ENCODE measurements around the gene HAT1.
"Not testable (repeated sequence)": the region's sequence is repeated elsewhere in the genome, so short reads cannot be mapped to it uniquely, and the experiment has no call there.

The HAT1 gene, protein sequence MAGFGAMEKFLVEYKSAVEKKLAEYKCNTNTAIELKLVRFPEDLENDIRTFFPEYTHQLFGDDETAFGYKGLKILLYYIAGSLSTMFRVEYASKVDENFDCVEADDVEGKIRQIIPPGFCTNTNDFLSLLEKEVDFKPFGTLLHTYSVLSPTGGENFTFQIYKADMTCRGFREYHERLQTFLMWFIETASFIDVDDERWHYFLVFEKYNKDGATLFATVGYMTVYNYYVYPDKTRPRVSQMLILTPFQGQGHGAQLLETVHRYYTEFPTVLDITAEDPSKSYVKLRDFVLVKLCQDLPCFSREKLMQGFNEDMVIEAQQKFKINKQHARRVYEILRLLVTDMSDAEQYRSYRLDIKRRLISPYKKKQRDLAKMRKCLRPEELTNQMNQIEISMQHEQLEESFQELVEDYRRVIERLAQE

DNA sequence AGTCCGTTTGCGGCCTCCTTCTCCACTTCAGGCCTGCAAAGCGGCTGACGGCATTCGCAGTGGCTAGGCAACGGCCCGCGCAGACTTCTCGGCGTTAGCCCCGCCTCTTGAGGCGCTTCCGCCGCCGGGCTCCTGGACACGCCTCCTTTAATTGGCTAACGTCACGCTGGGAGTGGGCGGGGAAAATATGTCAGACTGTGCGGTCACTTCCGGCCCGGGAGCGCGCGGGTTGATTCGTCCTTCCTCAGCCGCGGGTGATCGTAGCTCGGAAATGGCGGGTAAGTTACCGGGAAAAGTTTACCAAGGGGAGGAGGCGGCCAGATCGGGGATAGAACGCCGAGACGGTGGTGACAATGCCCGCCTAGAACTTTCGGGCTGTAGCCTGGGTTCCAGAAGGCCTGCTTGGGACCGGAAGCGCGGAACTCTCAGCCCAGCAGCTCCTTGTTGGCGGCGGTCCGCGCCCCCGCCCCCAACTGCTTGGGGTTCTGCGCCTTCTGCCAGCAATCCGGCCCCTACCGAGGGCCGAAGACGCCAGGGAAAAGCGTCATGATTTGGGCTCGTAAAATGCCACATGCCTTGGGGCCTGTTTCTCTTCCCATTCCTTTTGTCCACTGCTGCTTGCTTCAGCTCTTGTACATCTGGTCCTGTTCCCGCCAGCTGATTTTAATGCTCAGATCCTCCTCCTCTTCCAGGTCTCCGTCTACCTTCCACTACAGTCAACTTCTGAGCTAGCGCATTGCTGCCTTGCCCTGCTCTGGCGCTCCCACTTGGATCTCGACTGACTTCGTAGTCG lies at the start of gene HAT1:
HAT1 (plus strand) TSS at position 232 of the 793 bp plus-strand sequence; CDS start at position 272, 40 bp downstream.
- DNase-seq (ENCODE audit: low read depth): peak; percentile 96

DNA sequence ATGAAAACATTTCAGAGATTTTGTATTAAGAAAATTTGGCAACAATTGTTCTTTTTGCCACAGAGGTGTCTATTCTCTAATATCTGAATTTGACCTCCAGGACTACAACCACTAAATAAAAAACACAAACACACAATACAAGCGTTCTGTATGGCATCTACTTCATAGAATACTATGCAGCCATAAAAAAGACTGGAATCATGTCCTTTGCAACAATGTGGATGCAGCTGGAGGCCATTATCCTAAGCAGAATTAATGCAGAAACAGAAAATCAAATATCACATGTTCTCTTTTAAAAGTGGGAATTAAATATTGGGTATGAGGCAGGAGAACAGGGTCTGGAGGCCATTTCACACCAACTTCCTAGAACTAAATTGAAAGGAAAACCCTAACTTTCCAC lies 47.7 kb upstream of the HAT1 start:
- DNase-seq (ENCODE audit: low read depth): no peak

DNA sequence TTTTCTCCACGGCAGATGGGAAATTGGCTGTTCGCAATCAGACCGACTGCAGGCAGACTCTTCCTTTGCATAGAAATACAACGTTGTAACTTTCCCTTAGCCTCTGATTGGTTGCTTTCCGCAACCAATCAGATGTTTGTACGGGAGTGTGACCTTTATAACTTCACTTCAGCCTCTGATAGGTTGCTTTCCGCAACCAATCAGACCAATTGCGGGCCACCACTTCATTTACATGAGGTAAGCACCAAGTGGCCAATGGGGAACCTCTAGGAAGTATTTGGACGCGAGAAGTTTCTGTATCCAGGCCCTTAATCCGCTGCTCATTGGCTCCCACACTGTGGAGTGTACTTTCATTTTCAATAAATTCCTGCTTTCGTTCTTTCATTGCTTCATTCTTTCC lies 47.3 kb upstream of the HAT1 start:
- DNase-seq (ENCODE audit: low read depth): no peak

GRCh38 chr2:171878481-171878993 lies 43.7 kb upstream of the HAT1 start:
- no peak for DNase-seq (ENCODE audit: low read depth)

DNA sequence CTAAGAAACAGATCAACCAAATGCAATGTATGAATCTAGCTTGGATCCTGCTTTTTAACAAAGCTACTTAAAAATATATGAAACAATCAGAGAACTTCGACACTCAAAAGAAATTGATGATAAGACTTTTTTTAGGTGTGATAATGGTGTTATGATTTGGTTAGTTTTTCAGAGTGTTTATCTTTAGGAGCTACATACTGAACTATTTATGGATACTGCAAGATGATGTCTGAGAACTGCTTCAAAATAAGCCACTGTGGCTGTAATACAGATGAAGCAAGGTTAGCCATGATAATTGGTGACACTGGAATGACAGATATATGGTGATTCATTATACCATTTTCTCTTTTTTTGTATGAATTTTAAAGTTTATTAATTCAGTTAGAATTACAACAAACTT lies 42.4 kb upstream of the HAT1 start:
- DNase-seq (ENCODE audit: low read depth): no peak

DNA sequence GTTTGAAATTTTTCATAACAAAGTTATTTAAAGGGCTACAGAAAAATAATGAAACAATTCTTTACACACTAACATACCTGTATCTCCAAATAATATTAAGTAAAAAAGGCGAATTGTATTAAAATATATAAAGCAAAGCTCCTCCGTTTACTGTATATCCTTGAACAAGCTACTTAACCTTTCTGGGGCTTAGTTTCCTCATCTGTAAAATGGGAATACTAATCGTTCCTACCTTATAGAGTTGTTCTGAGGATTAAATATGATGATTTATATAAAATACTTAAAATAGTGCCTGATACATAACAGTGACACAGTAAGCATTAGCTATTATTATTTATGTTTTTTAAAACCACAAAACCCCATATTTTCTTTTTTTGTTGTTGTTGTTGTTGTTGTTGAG lies 41.5 kb upstream of the HAT1 start:
- DNase-seq (ENCODE audit: low read depth): no peak

- DNase-seq (ENCODE audit: low read depth): no peak
Measured at GRCh38 chr2:171882089-171882769, 40.0 kb upstream of the HAT1 start.

DNA sequence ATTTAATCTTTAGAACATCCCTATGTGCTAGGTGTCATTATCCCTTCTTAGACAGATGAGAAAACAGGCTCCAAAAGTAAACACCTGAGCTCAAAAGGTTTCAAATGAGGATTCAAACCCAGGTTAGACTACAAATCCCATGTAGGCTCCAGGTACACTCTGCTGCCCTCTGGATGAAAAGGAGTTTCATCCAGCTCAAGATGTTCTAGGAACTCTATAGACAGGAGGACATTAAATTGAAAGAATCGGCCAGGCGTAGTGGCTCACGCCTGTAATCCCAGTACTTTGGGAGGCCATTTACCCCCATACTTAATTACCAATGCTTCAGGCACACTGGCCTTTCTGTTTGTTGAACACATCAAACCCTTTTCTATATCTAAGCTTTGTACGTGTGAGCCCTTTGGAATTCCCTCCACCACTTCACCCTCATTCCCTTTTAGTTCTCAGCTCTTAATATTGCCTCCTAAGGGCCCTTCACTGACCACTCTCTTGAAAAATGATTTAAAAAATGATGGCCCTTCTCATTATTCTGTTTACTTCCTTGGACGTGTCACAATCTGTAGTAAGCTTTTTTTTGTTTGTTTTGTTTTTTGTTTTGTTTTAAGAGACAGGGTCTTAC lies 38.9 kb upstream of the HAT1 start:
- no peak for DNase-seq (ENCODE audit: low read depth)

DNA sequence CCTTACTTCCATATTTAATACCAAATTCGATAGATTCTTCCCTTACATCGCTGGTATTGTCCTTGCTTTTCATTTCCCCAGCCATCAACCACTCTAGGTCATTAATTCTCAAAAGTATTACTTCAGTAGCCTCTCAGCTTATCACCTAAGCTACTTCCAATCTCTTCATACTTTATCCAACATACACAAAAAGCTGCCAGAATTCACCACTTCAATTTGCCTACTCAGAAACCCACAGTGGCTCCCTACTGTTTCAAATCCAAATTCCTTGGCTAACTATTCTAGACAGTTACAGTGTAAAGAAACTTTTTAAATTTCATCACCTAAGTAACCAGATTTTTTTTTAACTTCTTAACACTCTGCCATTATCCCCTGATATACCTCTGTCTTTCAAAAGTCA lies 32.9 kb upstream of the HAT1 start:
- DNase-seq (ENCODE audit: low read depth): no peak

GRCh38 chr2:171889808-171890207 lies 32.5 kb upstream of the HAT1 start:
- no peak for DNase-seq (ENCODE audit: low read depth)

- no peak for DNase-seq (ENCODE audit: low read depth)
Measured at GRCh38 chr2:171893196-171893823, 29.0 kb upstream of the HAT1 start.

DNA sequence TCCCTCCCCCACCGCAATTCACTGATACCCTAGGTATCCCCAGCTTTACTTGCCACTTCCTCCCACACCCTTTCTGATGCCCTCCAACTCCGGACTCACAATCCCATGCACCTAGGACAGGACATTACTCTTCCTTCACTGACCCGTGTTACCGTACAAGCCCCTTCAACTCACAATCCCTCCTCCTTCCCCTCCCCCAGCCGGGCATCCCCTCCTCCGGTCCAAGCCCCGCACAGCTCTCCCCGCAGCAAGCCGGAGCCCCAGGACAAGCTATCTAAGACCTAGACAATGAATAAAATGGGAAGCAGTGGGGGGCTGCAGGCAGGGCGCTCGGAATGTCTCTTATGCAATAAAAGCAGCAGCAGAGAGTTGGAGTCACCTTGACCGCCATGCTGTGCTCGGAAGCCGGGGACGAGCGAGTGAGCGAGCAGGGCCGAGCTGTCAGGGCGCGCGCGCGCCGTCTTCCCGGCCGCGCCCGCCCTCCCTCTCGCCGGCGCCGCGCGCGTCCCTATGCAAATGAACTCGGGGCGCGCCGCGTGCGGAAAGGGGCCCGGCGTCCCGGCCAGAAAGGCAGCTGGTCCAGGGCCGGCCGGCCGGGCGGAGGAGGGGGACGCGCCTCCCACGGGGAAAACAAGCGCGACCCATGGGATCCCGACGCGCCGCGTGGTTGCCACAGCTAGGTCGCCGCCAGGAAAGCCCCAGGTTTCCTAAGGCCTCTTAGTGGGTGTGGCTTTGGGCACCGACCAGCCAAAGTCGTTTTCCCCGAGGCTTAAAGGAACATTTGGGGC lies 28.2 kb upstream of the HAT1 start, which contains the start of gene SLC25A12:
SLC25A12 (minus strand) TSS at position 421 of the 788 bp plus-strand sequence; CDS start at position 391, 30 bp downstream.
- DNase-seq (ENCODE audit: low read depth): peak; percentile 55

DNA sequence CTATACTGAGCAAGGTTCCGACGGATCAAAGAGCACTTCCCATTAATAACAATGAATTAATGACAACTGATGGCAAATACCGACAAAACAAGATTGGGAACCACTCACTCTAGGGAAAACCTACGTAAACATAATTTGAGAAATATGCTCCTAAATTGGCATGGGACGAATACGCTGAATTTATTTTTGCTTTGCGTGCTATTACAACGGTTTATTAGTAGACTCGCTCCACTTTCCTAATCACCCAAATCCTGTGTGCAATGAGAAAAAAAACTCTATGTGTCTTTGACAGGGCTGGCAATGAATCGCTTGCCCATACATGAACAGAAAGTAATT lies 27.7 kb upstream of the HAT1 start:
- DNase-seq (ENCODE audit: low read depth): no peak

- no peak for DNase-seq (ENCODE audit: low read depth)
Measured at GRCh38 chr2:171895786-171896185, 26.5 kb upstream of the HAT1 start.

GRCh38 chr2:171899623-171900282 lies 22.5 kb upstream of the HAT1 start:
- DNase-seq (ENCODE audit: low read depth): not testable (repeated sequence)

- no peak for DNase-seq (ENCODE audit: low read depth)
Measured at GRCh38 chr2:171902840-171903420, 19.3 kb upstream of the HAT1 start.

DNA sequence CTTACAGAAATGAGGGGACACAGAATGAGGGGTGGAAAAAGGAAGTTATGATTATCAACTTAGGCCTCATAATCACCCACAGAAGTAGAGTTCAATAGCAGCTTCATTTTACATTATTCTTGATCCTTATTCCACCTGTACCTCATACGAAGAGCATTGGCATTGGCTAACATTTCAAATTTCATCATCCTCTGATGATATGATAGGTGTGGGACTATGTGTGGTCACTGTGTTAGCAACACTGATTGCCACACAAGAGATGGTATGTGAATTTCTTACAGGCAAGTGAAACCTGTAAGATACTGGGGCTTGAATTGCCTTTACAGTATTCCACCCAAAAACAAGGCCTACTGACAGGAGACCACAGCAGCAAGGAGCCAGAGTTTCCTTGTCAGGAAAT lies 14.0 kb upstream of the HAT1 start:
- DNase-seq (ENCODE audit: low read depth): no peak

DNA sequence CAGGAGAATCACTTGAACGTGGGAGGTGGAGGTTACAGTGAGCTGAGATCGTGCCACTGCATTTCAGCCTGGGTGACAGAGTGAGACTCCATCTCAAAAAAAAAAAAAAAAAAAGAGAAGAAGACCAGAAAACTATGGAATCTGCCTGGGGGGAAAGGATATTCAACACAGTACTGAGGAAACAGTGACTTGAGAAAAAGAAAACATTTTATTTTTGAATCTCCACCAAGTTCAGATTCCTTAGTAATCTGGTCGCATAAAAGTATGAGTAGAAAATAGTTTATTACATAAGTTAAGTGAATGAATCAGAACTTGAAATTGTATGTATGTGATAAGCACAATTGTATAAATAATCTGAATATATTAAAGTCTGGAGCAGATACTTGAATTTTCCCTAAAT lies 13.0 kb upstream of the HAT1 start:
- no peak for DNase-seq (ENCODE audit: low read depth)

GRCh38 chr2:171910494-171910893 lies 11.8 kb upstream of the HAT1 start:
- DNase-seq (ENCODE audit: low read depth): no peak

- no peak for DNase-seq (ENCODE audit: low read depth)
Measured at GRCh38 chr2:171913517-171913916, 8.7 kb upstream of the HAT1 start.
